GM12878 (cell line): Measurements from ENCODE around the gene C9orf72. TPM values are rescaled to one million over a fixed set of nuclear protein-coding genes. Genes with fewer than 3 reads are reported as not detected.

Experiments
- CBFB ChIP-seq: IDR thresholded peaks from 2 replicates; pipeline ENCODE4 v1.6.1; 2016; ENCODE audit warnings: antibody characterized with exemption, low read depth
- CREB1 ChIP-seq: IDR thresholded peaks from 2 replicates; pipeline ENCODE4 v1.6.1; 2012; ENCODE audit warnings: low read depth, mild to moderate bottlenecking, inconsistent platforms
- EED ChIP-seq: sonication (generic); IDR thresholded peaks from 2 replicates; pipeline ENCODE4 v1.6.1; 2016; ENCODE audit warnings: antibody characterized with exemption, low read depth
- HDGF ChIP-seq: fragments of 450-650 bp; IDR thresholded peaks from 2 replicates; pipeline ENCODE4 v1.6.1; 2016; ENCODE audit warnings: antibody characterized with exemption
- MAX ChIP-seq: IDR thresholded peaks from 2 replicates; pipeline ENCODE4 v1.6.1; 2012; ENCODE audit warnings: low read depth, low read length, improper control_type of control experiment
- NFIC ChIP-seq: IDR thresholded peaks from 2 replicates; pipeline ENCODE4 v1.6.1; 2012; ENCODE audit warnings: low read depth, mild to moderate bottlenecking, inconsistent platforms, low read length, moderate library complexity
- PRDM15 ChIP-seq: fragments of 450-650 bp; formaldehyde crosslinking; IDR thresholded peaks from 2 replicates; pipeline ENCODE4 v1.4.0; 2020; ENCODE audit warnings: mild to moderate bottlenecking, moderate library complexity
- RELB ChIP-seq: fragments of 450-650 bp; IDR thresholded peaks from 2 replicates; pipeline ENCODE4 v1.6.1; 2017; ENCODE audit warnings: low read depth, mild to moderate bottlenecking, moderate library complexity
- RFX5 ChIP-seq: IDR thresholded peaks from 2 replicates; pipeline ENCODE4 v1.6.1; 2011; ENCODE audit warnings: low read depth, low read length, improper control_type of control experiment
- SMAD1 ChIP-seq: fragments of 450-650 bp; IDR thresholded peaks from 2 replicates; pipeline ENCODE4 v1.6.1; 2018; ENCODE audit warnings: mild to moderate bottlenecking, low read depth; ENCODE audit not compliant: partially characterized antibody
- SUPT20H ChIP-seq: IDR thresholded peaks from 2 replicates; pipeline ENCODE4 v1.6.1; 2011; ENCODE audit warnings: low read depth, mild to moderate bottlenecking, low read length, moderate library complexity, borderline replicate concordance; ENCODE audit not compliant: control insufficient read depth
- ZBED1 ChIP-seq: IDR thresholded peaks from 2 replicates; pipeline ENCODE4 v1.6.1; 2016; ENCODE audit warnings: borderline replicate concordance
- polyA plus RNA-seq, 11 experiments: library from polyadenylated mRNA; depleted of rRNA in 4 of 11; unstranded in 6 of 11; stranded (reverse) in 5 of 11; fragments of >200 nt; fragmentation: Nextera tagmentation in 4 of 11; fragmentation: Illumina TruSeq in 1 of 11; extraction: Ambion mirVana in 4 of 11; extraction: Trizol in 1 of 11; gene quantifications; 1 replicate in 1 of 11; 2 replicates in 10 of 11; pipeline versions ENCODE4 v1.2.1 to v1.2.3, GENCODE V29; 2011 to 2016; ENCODE audit warnings: inconsistent platforms in 2 of 11, missing spikeins in 2 of 11, low read depth in 1 of 11
- total RNA-seq, 4 experiments: library from RNA; depleted of rRNA in 3 of 4; stranded (reverse); fragments of >200 nt in 3 of 4; fragmentation: Illumina TruSeq in 1 of 4; extraction: Trizol in 1 of 4; gene quantifications; 2 replicates each; pipeline versions ENCODE4 v1.2.1 to v1.2.3, GENCODE V29; 2013 to 2021
- TF ChIP-seq, protein P1 (sequence below): IDR thresholded peaks from 2 replicates; pipeline ENCODE4 v1.6.1; 2012; ENCODE audit warnings: mild to moderate bottlenecking, low read depth, low read length
- TF ChIP-seq, protein P2 (sequence below): fragments of 150-350 bp; IDR thresholded peaks from 2 replicates; pipeline ENCODE4 v1.6.1; 2016; ENCODE audit warnings: low read depth, low read length

The C9orf72 gene
- total and polyA plus RNA-seq, 10 of the 15 experiments (the other 5 are each of a cell fraction or from before 2014, with no cell fraction given): 4.8 to 9.0 (median 6.4) TPM

DNA sequence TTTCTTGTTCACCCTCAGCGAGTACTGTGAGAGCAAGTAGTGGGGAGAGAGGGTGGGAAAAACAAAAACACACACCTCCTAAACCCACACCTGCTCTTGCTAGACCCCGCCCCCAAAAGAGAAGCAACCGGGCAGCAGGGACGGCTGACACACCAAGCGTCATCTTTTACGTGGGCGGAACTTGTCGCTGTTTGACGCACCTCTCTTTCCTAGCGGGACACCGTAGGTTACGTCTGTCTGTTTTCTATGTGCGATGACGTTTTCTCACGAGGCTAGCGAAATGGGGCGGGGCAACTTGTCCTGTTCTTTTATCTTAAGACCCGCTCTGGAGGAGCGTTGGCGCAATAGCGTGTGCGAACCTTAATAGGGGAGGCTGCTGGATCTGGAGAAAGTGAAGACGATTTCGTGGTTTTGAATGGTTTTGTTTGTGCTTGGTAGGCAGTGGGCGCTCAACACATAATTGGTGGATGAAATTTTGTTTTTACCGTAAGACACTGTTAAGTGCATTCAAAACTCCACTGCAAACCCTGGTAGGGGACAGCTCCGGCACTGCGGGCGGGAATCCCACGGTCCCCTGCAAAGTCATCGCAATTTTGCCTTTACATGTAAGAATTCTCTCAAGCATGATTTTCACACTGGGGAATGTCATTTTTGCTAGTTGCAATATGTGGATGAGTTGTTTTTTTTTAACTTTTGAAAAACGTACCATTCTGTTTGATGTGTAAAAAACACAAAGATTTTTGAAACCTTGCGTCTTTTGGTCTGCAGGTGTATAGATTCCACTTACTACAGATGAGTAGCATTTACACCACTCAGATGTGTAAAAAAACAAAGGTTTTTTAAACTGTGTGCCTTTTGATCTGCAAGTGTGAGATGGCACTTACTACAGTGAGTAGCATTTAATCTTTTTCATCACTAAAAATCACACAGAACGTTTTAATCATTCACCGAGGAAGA is 631 bp upstream of the C9orf72 start (continued):
- TF ChIP-seq CREB1: peak; percentile 100
- peak; percentile 36; the same call in 1 of the 2 replicates for TF ChIP-seq RELB
- TF ChIP-seq RFX5: no peak
- TF ChIP-seq, protein P1, sequence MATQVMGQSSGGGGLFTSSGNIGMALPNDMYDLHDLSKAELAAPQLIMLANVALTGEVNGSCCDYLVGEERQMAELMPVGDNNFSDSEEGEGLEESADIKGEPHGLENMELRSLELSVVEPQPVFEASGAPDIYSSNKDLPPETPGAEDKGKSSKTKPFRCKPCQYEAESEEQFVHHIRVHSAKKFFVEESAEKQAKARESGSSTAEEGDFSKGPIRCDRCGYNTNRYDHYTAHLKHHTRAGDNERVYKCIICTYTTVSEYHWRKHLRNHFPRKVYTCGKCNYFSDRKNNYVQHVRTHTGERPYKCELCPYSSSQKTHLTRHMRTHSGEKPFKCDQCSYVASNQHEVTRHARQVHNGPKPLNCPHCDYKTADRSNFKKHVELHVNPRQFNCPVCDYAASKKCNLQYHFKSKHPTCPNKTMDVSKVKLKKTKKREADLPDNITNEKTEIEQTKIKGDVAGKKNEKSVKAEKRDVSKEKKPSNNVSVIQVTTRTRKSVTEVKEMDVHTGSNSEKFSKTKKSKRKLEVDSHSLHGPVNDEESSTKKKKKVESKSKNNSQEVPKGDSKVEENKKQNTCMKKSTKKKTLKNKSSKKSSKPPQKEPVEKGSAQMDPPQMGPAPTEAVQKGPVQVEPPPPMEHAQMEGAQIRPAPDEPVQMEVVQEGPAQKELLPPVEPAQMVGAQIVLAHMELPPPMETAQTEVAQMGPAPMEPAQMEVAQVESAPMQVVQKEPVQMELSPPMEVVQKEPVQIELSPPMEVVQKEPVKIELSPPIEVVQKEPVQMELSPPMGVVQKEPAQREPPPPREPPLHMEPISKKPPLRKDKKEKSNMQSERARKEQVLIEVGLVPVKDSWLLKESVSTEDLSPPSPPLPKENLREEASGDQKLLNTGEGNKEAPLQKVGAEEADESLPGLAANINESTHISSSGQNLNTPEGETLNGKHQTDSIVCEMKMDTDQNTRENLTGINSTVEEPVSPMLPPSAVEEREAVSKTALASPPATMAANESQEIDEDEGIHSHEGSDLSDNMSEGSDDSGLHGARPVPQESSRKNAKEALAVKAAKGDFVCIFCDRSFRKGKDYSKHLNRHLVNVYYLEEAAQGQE: no peak
- no peak for TF ChIP-seq SUPT20H
- TF ChIP-seq NFIC: peak; percentile 45; the same call in 1 of the 2 replicates
- TF ChIP-seq CBFB: no peak; the same call in none of the 2 replicates
- TF ChIP-seq SMAD1: peak; percentile 76
- TF ChIP-seq, protein P2, sequence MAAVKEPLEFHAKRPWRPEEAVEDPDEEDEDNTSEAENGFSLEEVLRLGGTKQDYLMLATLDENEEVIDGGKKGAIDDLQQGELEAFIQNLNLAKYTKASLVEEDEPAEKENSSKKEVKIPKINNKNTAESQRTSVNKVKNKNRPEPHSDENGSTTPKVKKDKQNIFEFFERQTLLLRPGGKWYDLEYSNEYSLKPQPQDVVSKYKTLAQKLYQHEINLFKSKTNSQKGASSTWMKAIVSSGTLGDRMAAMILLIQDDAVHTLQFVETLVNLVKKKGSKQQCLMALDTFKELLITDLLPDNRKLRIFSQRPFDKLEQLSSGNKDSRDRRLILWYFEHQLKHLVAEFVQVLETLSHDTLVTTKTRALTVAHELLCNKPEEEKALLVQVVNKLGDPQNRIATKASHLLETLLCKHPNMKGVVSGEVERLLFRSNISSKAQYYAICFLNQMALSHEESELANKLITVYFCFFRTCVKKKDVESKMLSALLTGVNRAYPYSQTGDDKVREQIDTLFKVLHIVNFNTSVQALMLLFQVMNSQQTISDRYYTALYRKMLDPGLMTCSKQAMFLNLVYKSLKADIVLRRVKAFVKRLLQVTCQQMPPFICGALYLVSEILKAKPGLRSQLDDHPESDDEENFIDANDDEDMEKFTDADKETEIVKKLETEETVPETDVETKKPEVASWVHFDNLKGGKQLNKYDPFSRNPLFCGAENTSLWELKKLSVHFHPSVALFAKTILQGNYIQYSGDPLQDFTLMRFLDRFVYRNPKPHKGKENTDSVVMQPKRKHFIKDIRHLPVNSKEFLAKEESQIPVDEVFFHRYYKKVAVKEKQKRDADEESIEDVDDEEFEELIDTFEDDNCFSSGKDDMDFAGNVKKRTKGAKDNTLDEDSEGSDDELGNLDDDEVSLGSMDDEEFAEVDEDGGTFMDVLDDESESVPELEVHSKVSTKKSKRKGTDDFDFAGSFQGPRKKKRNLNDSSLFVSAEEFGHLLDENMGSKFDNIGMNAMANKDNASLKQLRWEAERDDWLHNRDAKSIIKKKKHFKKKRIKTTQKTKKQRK: no peak
- peak; percentile 35 for TF ChIP-seq HDGF
- TF ChIP-seq EED: no peak
- TF ChIP-seq ZBED1: no peak
- TF ChIP-seq PRDM15: no peak
- TF ChIP-seq MAX: peak; percentile 20; the same call in 1 of the 2 replicates
